Activated CD4-positive, alpha-beta memory T cell treated with anti-CD3 and anti-CD28 coated beads, Interleukin-2, amount 10 ng/mL, durations not matched to agents 7 days and 5 days (primary cell): Measurements from ENCODE around the gene TRIM27. TPM values are rescaled to one million over a fixed set of nuclear protein-coding genes. Genes with fewer than 3 reads are reported as not detected.
"Not testable (repeated sequence)": the region's sequence is repeated elsewhere in the genome, so short reads cannot be mapped to it uniquely, and the experiment has no call there.

Source experiments
- CTCF ChIA-PET: fragments of 350-600 bp; sonication (Branson Sonifier 250); formaldehyde crosslinking; loops from one replicate; lab custom pipeline; 2021; ENCODE audit warnings: antibody characterized with exemption, inconsistent platforms; lab: Charles Lee
- POLR2A ChIA-PET: fragments of 350-600 bp; sonication (Branson Sonifier 250); formaldehyde crosslinking; loops from one replicate; lab custom pipeline; 2021; ENCODE audit warnings: antibody characterized with exemption; lab: Charles Lee
- DNase-seq: peaks from one replicate; pipeline ENCODE4 v3.0.0-alpha.2; 2020
- H3K27ac Mint-ChIP-seq: one replicate; pipeline ENCODE4 v1.8.0; 2021; ENCODE audit warnings: mild to moderate bottlenecking, mixed read lengths
- H3K27me3 Mint-ChIP-seq: one replicate; pipeline ENCODE4 v1.8.0; 2021; ENCODE audit warnings: mixed read lengths
- H3K36me3 Mint-ChIP-seq: one replicate; pipeline ENCODE4 v1.8.0; 2021; ENCODE audit warnings: low read depth, mixed read lengths
- H3K4me1 Mint-ChIP-seq: one replicate; pipeline ENCODE4 v1.8.0; 2021; ENCODE audit warnings: mixed read lengths
- H3K4me3 Mint-ChIP-seq: one replicate; pipeline ENCODE4 v1.8.0; 2021; ENCODE audit warnings: mild to moderate bottlenecking, mixed read lengths
- H3K9me3 Mint-ChIP-seq: one replicate; pipeline ENCODE4 v1.8.0; 2021; ENCODE audit warnings: mixed read lengths
- total RNA-seq, 2 experiments: library from RNA; stranded (reverse); gene quantifications; one replicate each; pipeline ENCODE4 v1.2.3, GENCODE V29; 2021

Gene TRIM27
- total RNA-seq, 2 experiments from 2014 or later: 56.8 to 58.0 TPM

DNA sequence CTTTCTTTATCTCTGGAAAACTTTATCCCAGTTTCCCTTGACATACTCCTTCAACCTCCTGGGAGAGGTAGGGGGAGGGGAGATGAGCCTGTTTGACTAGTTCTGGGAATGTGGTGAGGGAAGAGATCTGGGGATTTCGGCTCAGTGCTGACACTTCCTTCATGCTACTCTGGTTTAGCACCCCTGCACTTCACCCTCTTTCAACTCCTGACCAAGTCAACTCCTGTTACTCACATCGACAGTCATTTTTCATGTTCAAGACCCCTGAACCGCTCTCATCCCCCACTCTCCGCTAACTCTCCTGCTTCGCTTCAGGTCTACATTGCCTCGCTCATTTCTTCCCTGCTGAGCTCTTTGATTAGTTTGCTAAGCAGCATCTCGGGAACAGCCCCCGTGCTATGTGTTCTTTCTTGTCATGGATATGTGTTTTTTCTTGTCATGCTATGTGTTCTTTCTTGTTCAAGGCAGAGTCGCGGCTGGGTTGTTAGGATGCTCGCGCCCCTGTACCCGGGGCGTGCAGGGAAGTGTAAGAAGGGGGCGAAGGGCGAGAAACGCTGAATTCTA lies 16.6 kb upstream of the TRIM27 start:
- Mint-ChIP-seq H3K27ac (peak overlapping the region; percentile 93), H3K4me1 (peaks cover 51% of the 10 kb centered on the region), H3K9me3 (no peaks in the 10 kb centered on the region), H3K4me3 (peak overlapping the region; percentile 88), H3K27me3 (no peaks in the 10 kb centered on the region), H3K36me3 (peaks cover 3% of the 10 kb centered on the region)
- POLR2A ChIA-PET: interaction anchor here (0.7 to 6.4 kb wide), 14 partner anchors 12 to 1133 kb away, joined by 3 to 88 read pairs (median 4); partner anchors contain the start of gene TRIM27
- CTCF ChIA-PET: interaction anchor here (1.0 to 3.5 kb wide), 6 partner anchors 13 to 102 kb away, joined by 3 to 22 read pairs (median 4); partner anchors contain the start of gene TRIM27
- DNase-seq: peak; percentile 43

DNA sequence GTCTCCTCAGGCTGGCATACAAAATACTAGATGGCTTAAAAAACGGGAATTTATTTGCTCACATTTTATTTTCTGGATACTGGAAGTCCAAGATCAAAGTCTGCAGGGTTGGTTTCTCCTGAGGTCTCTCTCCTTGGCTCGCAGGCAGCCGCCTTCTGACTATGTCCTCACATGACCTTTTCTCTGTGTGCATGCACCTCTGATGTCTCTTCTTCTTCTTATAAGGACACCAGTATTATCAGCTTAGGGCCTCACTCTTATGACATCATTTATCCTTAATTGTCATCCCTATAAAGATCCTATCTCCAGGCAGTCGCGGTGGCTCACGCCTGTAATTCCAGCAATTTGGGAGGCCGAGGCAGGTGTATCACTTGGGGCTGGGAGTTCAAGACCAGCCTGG lies 9.3 kb upstream of the TRIM27 start:
- Mint-ChIP-seq H3K9me3 (no peaks in the 10 kb centered on the region), H3K36me3 (no peaks in the 10 kb centered on the region), H3K27me3 (peaks cover 12% of the 10 kb centered on the region), H3K4me1 (peaks cover 4% of the 10 kb centered on the region), H3K27ac (no peak overlapping the region), H3K4me3 (no peak overlapping the region)
- no peak for DNase-seq
- CTCF ChIA-PET: interaction anchor here (1.5 kb wide), 1 partner anchor 83 kb away, joined by 5 read pairs; no protein-coding TSS in a partner anchor
- POLR2A ChIA-PET: interaction anchor here (5.3 kb wide), 1 partner anchor 10 kb away, joined by 34 read pairs; the partner anchor contains the start of gene TRIM27

DNA sequence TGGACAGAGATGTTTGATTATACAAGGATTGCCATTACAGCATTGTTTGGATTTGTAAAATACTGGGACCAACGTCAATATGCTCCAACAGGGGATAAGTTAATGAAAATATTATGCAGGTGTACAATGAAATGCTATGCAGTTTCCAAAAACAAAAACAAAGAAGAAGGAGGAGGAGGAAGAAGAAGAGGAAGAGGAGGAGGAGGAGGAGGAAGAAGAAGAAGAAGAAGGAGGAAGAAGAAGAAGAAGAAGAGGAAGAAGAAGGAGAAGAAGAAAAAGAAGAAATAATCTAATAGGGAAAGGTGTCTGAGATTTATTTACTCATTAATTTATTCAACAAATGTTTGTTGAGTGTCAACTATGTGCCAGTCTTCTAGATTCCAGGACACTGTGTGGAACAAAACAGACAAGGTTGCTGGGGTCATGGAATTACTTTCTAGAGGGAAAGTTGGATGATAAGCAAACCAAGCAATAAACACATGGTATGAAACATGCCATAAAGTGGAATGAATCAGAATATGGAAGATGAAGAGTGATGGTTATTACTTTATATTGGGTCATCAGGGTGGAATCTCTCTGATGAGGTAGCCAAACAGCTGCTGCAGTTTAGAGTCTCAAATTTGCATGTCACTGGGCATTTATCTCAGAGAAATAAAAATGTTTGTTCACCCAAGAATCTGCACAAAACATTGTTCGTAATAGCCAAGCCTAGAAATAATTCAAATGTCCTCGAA lies 6.3 kb upstream of the TRIM27 start:
- POLR2A ChIA-PET: no interaction called here
- DNase-seq: no peak
- Mint-ChIP-seq H3K4me3 (no peak overlapping the region), H3K27ac (no peak overlapping the region), H3K4me1 (peaks cover 2% of the 10 kb centered on the region), H3K9me3 (no peaks in the 10 kb centered on the region), H3K36me3 (no peaks in the 10 kb centered on the region), H3K27me3 (peaks cover 12% of the 10 kb centered on the region)
- CTCF ChIA-PET: interaction anchor here (0.6 kb wide), 1 partner anchor 32 kb away, joined by 4 read pairs; no protein-coding TSS in a partner anchor

DNA sequence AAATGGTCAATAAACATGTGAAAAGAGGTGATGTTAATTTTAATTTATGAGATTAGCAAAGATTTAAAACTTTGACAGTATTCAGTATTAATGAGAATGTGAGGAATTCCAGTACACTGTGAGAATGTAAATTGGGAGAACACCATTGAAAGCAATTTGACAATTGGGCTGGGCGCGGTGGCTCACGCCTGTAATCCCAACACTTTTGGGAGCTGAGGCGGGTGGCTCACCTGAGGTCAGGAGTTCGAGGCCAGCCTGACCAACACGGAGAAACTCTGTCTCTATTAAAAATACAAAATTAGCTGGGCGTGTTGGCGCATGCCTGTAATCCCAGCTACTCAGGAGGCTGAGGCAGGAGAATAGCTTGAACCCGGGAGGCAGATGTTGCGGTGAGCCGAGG lies 5.6 kb upstream of the TRIM27 start:
- ChIA-PET POLR2A (interaction anchor here (1.0 kb wide), 1 partner anchor 11 kb away, joined by 3 read pairs; no protein-coding TSS in a partner anchor), CTCF (interaction anchor here (0.6 to 1.2 kb wide), 2 partner anchors 31 to 92 kb away, joined by 3 to 4 read pairs; no protein-coding TSS in a partner anchor)
- not testable (repeated sequence) for H3K9me3 Mint-ChIP-seq, H3K4me3 Mint-ChIP-seq, H3K36me3 Mint-ChIP-seq, H3K4me1 Mint-ChIP-seq, DNase-seq, H3K27ac Mint-ChIP-seq
- H3K27me3 Mint-ChIP-seq: peaks cover 12% of the 10 kb centered on the region

DNA sequence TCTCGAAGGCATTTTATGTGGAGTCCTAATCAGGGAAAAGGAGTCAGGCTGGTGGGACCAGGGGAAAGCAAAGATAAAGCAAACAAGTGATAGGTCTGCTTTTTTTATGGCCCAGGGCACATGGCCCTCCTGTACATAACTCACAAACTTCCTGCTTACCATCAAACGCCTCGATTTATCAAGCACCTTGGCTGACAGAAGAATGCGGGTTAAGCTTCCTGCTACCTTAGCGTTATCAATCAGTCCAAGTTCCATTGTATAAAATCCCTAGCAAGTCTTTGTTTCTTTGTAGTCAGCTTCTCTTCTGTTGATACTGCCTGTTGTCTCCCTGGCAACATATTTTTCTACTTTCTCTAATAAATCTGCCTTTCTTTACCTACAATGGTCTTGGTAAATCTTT lies 4.1 kb upstream of the TRIM27 start:
- peaks cover 12% of the 10 kb centered on the region for H3K27me3 Mint-ChIP-seq
- ChIA-PET CTCF (no interaction called here), POLR2A (no interaction called here)
- H3K9me3 Mint-ChIP-seq: no peaks in the 10 kb centered on the region
- no peak for DNase-seq
- no peaks in the 10 kb centered on the region for H3K36me3 Mint-ChIP-seq
- peaks cover 6% of the 10 kb centered on the region for H3K4me1 Mint-ChIP-seq
- no peak overlapping the region for H3K27ac Mint-ChIP-seq
- no peak overlapping the region for H3K4me3 Mint-ChIP-seq

DNA sequence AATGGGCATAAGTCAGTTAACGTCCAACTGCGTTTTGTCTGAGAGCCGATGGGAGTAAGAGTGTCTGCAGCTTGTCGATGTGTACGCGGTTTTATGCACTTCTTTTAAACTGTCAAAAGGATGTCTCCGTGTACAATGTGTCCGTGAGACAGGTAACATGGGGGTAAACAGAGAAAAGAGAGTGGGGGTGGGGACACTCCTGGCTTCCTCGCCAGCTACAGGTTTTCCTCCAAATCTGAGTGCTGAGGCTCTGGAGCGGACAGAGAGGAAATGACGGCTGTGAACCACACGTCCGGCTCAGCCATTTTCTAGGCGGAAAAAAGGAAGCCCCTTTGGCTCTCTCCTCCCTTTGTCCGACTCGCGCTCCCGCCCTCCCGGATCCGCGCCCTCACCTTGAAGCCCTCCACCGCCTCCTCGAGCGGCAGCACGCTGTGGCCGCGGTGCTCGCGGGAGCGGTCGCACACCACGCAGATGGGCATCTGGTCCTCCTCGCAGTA lies 916 bp downstream of the TRIM27 start:
- POLR2A ChIA-PET: interaction anchor here (0.8 to 4.1 kb wide), 30 partner anchors 8 to 1790 kb away, joined by 3 to 114 read pairs (median 6); partner anchors contain the start of genes TRIM39 and ZNF311
- Mint-ChIP-seq H3K4me1 (peaks cover 43% of the 10 kb centered on the region), H3K4me3 (peak overlapping the region; percentile 77)

DNA sequence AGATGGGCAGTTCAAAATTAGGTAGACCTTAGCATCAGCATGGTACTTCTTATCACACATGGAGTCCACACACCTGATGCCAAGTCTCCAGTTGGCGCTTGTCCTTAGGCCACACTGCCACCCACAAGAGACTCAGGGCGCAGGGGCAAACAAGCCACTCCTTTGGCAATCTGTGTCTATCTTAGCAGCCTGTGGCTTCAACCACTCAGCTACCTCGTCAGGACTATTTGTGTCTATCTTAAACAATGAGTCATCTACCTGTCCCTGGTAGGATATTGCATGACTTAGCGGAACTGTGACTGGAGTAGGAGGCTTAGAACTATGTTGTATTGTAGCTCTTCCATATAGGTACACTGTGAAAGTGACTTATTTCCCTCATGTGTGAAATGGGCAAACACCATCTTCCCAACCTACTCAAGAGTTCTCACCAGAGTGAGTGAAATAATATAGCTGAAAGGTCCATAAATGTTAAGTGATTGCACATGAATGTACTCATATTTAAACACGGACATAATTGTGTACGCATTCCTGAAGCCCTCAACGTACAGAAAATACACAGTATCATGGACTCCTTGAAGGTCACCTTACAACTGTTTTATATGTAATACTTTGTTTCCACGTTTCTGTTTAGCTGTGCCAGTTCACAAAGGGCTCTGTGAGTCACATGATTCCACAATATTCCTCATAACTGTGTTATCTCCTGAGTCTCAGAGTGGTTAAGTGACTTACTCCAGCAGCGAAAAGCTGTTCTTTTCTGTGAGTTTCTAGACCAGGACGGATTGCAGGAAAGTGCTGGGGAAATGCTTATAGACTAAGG lies 1.6 kb downstream of the TRIM27 start:
- H3K9me3 Mint-ChIP-seq: no peaks in the 10 kb centered on the region
- no peaks in the 10 kb centered on the region for H3K27me3 Mint-ChIP-seq
- H3K4me1 Mint-ChIP-seq: peaks cover 45% of the 10 kb centered on the region
- POLR2A ChIA-PET: interaction anchor here (0.8 to 4.1 kb wide), 27 partner anchors 7 to 1790 kb away, joined by 3 to 114 read pairs (median 8); partner anchors contain the start of genes TRIM39 and ZNF311
- peak overlapping the region; percentile 77 for H3K4me3 Mint-ChIP-seq
- H3K27ac Mint-ChIP-seq: peak overlapping the region; percentile 94
- CTCF ChIA-PET: interaction anchor here (1.1 to 3.6 kb wide), 7 partner anchors 19 to 94 kb away, joined by 3 to 22 read pairs (median 5); no protein-coding TSS in a partner anchor
- peak; percentile 54 for DNase-seq
- H3K36me3 Mint-ChIP-seq: peaks cover 43% of the 10 kb centered on the region

More for the DNA sequence above, 916 bp downstream of the TRIM27 start:
- DNase-seq: peak; percentile 51
- Mint-ChIP-seq H3K36me3 (peaks cover 38% of the 10 kb centered on the region), H3K27ac (peak overlapping the region; percentile 94), H3K27me3 (no peaks in the 10 kb centered on the region), H3K9me3 (no peaks in the 10 kb centered on the region)
- CTCF ChIA-PET: interaction anchor here (1.1 to 3.6 kb wide), 10 partner anchors 8 to 94 kb away, joined by 3 to 22 read pairs (median 6); no protein-coding TSS in a partner anchor

DNA sequence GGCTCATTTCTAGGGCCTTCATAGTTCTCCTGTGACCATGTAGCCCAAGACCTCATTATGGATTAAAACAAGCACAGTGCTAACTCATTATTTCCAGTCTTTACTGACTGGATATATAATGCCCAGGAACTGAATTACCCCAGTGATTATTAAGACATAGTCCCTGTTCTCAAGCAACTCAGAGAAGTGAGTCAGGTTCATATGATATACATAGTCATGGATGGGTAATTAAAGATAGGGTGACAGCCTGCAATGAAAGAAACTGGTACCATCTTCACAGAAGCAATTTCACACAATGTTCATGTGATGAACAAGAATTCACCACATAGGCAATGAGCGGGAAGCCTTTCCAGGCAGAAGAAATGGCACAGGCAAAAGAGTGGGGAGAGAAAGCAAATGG lies 3.5 kb downstream of the TRIM27 start:
- Mint-ChIP-seq H3K9me3 (no peaks in the 10 kb centered on the region), H3K27ac (peak overlapping the region; percentile 30), H3K27me3 (no peaks in the 10 kb centered on the region), H3K4me1 (peaks cover 47% of the 10 kb centered on the region), H3K4me3 (no peak overlapping the region), H3K36me3 (peaks cover 54% of the 10 kb centered on the region)
- ChIA-PET CTCF (no interaction called here), POLR2A (interaction anchor here (1.3 to 2.0 kb wide), 2 partner anchors 13 to 25 kb away, joined by 3 to 4 read pairs; no protein-coding TSS in a partner anchor)
- no peak for DNase-seq

DNA sequence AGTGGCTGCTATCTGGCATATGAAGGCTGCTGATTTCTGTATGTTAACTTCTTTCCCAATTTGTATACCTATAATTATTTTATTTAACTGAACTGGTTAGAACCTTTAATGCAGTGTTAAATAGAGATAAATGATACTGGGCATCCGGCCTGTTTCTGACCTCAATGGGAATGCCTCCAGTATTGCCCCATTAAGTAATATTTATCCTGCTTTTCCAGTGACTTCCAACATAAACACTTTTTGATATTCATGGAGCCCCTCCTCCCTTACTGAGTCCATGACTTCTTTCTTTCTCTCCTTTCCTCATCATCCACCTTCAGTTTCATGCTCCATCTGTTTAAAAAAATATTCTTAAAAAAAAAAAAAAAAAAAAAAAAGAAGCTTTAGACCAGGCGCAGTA lies 8.8 kb downstream of the TRIM27 start:
- Mint-ChIP-seq H3K4me3 (no peak overlapping the region), H3K27ac (no peak overlapping the region), H3K9me3 (no peaks in the 10 kb centered on the region), H3K36me3 (peaks cover 69% of the 10 kb centered on the region), H3K27me3 (no peaks in the 10 kb centered on the region), H3K4me1 (peaks cover 17% of the 10 kb centered on the region)
- POLR2A ChIA-PET: interaction anchor here (1.6 kb wide), 1 partner anchor 9 kb away, joined by 6 read pairs; the partner anchor contains the start of gene TRIM27
- CTCF ChIA-PET: interaction anchor here (0.8 to 1.9 kb wide), 2 partner anchors 9 to 16 kb away, joined by 3 to 6 read pairs; partner anchors contain the start of gene TRIM27
- DNase-seq: no peak

DNA sequence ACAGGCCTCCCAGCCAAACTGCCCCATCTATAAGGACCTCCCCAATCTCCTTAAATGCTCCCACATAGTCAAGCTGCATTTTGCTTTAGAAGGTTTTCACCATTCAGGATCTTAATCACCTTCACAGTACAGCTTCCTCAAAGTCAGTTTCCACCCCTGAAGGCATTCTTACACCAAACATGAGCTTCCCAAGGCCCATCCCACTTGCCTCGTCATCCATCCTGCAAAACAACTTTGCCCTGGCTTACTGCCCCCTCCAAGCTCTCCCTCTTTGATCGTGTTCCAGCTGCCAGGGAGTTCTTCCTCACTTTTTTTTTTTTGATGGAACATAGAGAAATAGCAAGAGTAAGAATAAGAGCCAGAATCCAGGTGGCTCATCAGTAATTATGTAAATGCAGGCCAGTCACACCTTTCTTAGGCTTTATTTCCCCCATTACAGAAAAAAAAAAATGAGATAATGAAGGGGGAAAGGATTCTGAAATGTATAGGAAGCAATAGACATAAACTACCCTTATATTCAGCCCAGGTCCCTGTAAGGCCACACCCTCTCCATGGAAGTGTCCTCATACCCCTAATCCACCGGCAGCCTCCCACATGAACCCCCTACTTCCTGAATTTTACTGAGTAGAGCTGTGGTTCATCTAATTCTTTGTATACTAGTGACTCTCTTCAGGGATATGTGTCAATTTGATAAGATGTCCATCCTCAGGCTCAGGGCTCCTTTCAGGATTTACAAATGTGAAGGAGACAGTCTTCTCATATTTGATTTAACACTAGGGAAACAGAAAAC lies 12.7 kb downstream of the TRIM27 start:
- Mint-ChIP-seq H3K36me3 (peaks cover 72% of the 10 kb centered on the region), H3K9me3 (no peaks in the 10 kb centered on the region), H3K4me3 (no peak overlapping the region), H3K27ac (no peak overlapping the region), H3K4me1 (no peaks in the 10 kb centered on the region), H3K27me3 (no peaks in the 10 kb centered on the region)
- CTCF ChIA-PET: interaction anchor here (1.5 to 1.6 kb wide), 2 partner anchors 16 to 74 kb away, joined by 3 to 5 read pairs; no protein-coding TSS in a partner anchor
- DNase-seq: no peak
- POLR2A ChIA-PET: interaction anchor here (6.2 kb wide), 1 partner anchor 12 kb away, joined by 38 read pairs; the partner anchor contains the start of gene TRIM27

DNA sequence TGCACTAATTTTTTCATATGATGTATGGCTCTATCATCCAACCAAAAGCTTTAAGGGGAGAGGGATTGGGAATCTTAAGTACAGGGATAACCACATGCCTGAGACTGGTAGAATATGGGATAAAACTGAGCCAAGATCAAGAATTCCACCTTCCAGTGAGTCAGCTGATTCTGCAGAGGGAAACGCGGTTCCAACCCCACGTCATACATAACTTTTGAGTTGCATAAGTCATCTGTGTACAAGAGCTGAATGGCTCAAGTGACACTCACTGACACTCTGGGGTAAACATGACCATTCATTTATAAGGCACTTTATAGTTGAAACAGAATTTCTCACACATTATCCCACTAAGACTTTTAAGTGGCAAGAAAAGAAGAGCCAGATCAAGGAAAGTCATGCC lies 16.4 kb downstream of the TRIM27 start:
- H3K27me3 Mint-ChIP-seq: no peaks in the 10 kb centered on the region
- H3K36me3 Mint-ChIP-seq: peaks cover 85% of the 10 kb centered on the region
- no peak overlapping the region for H3K27ac Mint-ChIP-seq
- ChIA-PET CTCF (no interaction called here), POLR2A (interaction anchor here (1.2 to 6.2 kb wide), 2 partner anchors 13 to 16 kb away, joined by 4 to 38 read pairs; partner anchors contain the start of gene TRIM27)
- no peaks in the 10 kb centered on the region for H3K4me1 Mint-ChIP-seq
- DNase-seq: no peak
- no peak overlapping the region for H3K4me3 Mint-ChIP-seq
- H3K9me3 Mint-ChIP-seq: no peaks in the 10 kb centered on the region
